HEK293 (cell line): ENCODE measurements around the gene SDE2.

Source experiments
- ATF2 ChIP-seq: fragments of 450-650 bp; formaldehyde crosslinking; IDR thresholded peaks from 2 replicates; pipeline ENCODE4 v1.5.1; 2016; ENCODE audit warnings: missing biosample characterization, missing genetic modification characterization, low read depth
- GLIS1 ChIP-seq: fragments of 450-650 bp; formaldehyde crosslinking; IDR thresholded peaks from 2 replicates; pipeline ENCODE4 v1.5.1; 2016; ENCODE audit warnings: missing biosample characterization, missing genetic modification characterization
- HOXA7 ChIP-seq: sonication (generic); formaldehyde crosslinking; IDR thresholded peaks from 2 replicates; pipeline ENCODE4 v1.8.1; 2022; ENCODE audit warnings: missing genetic modification reagents, borderline replicate concordance
- KLF1 ChIP-seq: fragments of 450-650 bp; formaldehyde crosslinking; IDR thresholded peaks from 2 replicates; pipeline ENCODE4 v1.5.1; 2016; ENCODE audit warnings: missing biosample characterization, missing genetic modification characterization
- KLF9 ChIP-seq: fragments of 450-650 bp; formaldehyde crosslinking; IDR thresholded peaks from 2 replicates; pipeline ENCODE4 v1.5.1; 2016; ENCODE audit warnings: missing biosample characterization, missing genetic modification characterization, low read depth
- MEIS1 ChIP-seq: sonication (generic); formaldehyde crosslinking; IDR thresholded peaks from 2 replicates; pipeline ENCODE4 v1.8.1; 2022; ENCODE audit warnings: missing genetic modification reagents, mild to moderate bottlenecking, borderline replicate concordance
- PRDM4 ChIP-seq: fragments of 450-650 bp; formaldehyde crosslinking; IDR thresholded peaks from 2 replicates; pipeline ENCODE4 v1.5.1; 2017; ENCODE audit warnings: missing biosample characterization, missing genetic modification characterization
- PRDM6 ChIP-seq: fragments of 450-650 bp; formaldehyde crosslinking; IDR thresholded peaks from 2 replicates; pipeline ENCODE4 v1.5.1; 2017; ENCODE audit warnings: missing biosample characterization, missing genetic modification characterization
- ZBTB26 ChIP-seq: fragments of 450-650 bp; formaldehyde crosslinking; optimal IDR thresholded peaks from 2 replicates; pipeline ENCODE3; 2016; ENCODE audit warnings: missing biosample characterization, mild to moderate bottlenecking, missing genetic modification characterization
- ZNF114 ChIP-seq: fragments of 450-650 bp; formaldehyde crosslinking; IDR thresholded peaks from 2 replicates; pipeline ENCODE4 v1.5.0; 2017; ENCODE audit warnings: missing biosample characterization, missing genetic modification characterization
- ZNF157 ChIP-seq: fragments of 450-650 bp; formaldehyde crosslinking; IDR thresholded peaks from 2 replicates; pipeline ENCODE4 v1.5.1; 2016; ENCODE audit warnings: missing biosample characterization, missing genetic modification characterization
- ZNF184 ChIP-seq: fragments of 450-650 bp; IDR thresholded peaks from 2 replicates; pipeline ENCODE4 v1.5.1; 2018; ENCODE audit warnings: missing biosample characterization, mild to moderate bottlenecking, missing genetic modification characterization
- ZNF274 ChIP-seq, 2 experiments: fragments of 200-500 bp in 1 of 2; fragments of 450-650 bp in 1 of 2; sonication (Bioruptor generic) in 1 of 2; formaldehyde crosslinking in 1 of 2; IDR thresholded peaks; 2 replicates each; pipeline versions ENCODE4 v1.5.1 to v1.6.1; 2014 to 2016; ENCODE audit warnings: borderline replicate concordance in 1 of 2, inconsistent platforms in 1 of 2, low read length in 1 of 2, missing biosample characterization in 1 of 2, missing genetic modification characterization in 1 of 2
- ZNF280D ChIP-seq: fragments of 450-650 bp; formaldehyde crosslinking; IDR thresholded peaks from 2 replicates; pipeline ENCODE4 v1.5.1; 2016; ENCODE audit warnings: missing biosample characterization, missing genetic modification characterization
- ZNF416 ChIP-seq: fragments of 450-650 bp; formaldehyde crosslinking; IDR thresholded peaks from 2 replicates; pipeline ENCODE4 v1.5.1; 2016; ENCODE audit warnings: missing biosample characterization, missing genetic modification characterization
- ZNF423 ChIP-seq: fragments of 450-650 bp; formaldehyde crosslinking; IDR thresholded peaks from 2 replicates; pipeline ENCODE4 v1.5.1; 2016; ENCODE audit warnings: missing biosample characterization, missing genetic modification characterization
- ZNF510 ChIP-seq: fragments of 450-650 bp; formaldehyde crosslinking; IDR thresholded peaks from 2 replicates; pipeline ENCODE4 v1.5.1; 2018; ENCODE audit warnings: mild to moderate bottlenecking, missing genetic modification characterization, missing biosample characterization; ENCODE audit not compliant: insufficient replicate concordance
- ZNF521 ChIP-seq: fragments of 450-650 bp; formaldehyde crosslinking; IDR thresholded peaks from 2 replicates; pipeline ENCODE4 v1.5.1; 2017; ENCODE audit warnings: missing biosample characterization, mild to moderate bottlenecking, missing genetic modification characterization
- ZNF549 ChIP-seq: fragments of 450-650 bp; IDR thresholded peaks from 2 replicates; pipeline ENCODE4 v1.5.1; 2018; ENCODE audit warnings: missing biosample characterization, missing genetic modification characterization, mild to moderate bottlenecking, inconsistent platforms, moderate library complexity
- ZNF596 ChIP-seq: fragments of 450-650 bp; IDR thresholded peaks from 2 replicates; pipeline ENCODE4 v1.5.0; 2018; ENCODE audit warnings: missing biosample characterization, mild to moderate bottlenecking, missing genetic modification characterization, moderate library complexity
- ZNF623 ChIP-seq: fragments of 450-650 bp; formaldehyde crosslinking; IDR thresholded peaks from 2 replicates; pipeline ENCODE4 v1.5.1; 2016; ENCODE audit warnings: missing biosample characterization, missing genetic modification characterization
- ZNF645 ChIP-seq: fragments of 450-650 bp; formaldehyde crosslinking; IDR thresholded peaks from 2 replicates; pipeline ENCODE4; 2016; ENCODE audit warnings: missing biosample characterization, missing genetic modification characterization
- ZNF791 ChIP-seq: fragments of 450-650 bp; formaldehyde crosslinking; IDR thresholded peaks from 2 replicates; pipeline ENCODE4 v1.5.1; 2016; ENCODE audit warnings: missing biosample characterization, missing genetic modification characterization
- ZSCAN16 ChIP-seq: fragments of 450-650 bp; formaldehyde crosslinking; IDR thresholded peaks from 2 replicates; pipeline ENCODE4 v1.5.1; 2016; ENCODE audit warnings: missing biosample characterization, missing genetic modification characterization
- ZXDB ChIP-seq: fragments of 450-650 bp; formaldehyde crosslinking; IDR thresholded peaks from 2 replicates; pipeline ENCODE4 v1.5.1; 2016; ENCODE audit warnings: missing biosample characterization, missing genetic modification characterization

The SDE2 gene

GRCh38 chr1:226001963-226002666 is 3.0 kb upstream of the SDE2 start (continued):
- peak; percentile 97 for TF ChIP-seq ATF2 (tag by site-specific recombination)
- TF ChIP-seq ZNF280D (tag by site-specific recombination): peak; percentile 44; the same call in 1 of the 2 replicates
- TF ChIP-seq ZNF157 (tag by site-specific recombination): no peak
- no peak for TF ChIP-seq ZNF114 (tag by site-specific recombination)
- no peak for TF ChIP-seq ZNF510
- no peak; the same call in 1 of the 2 replicates for TF ChIP-seq ZNF623 (tag by site-specific recombination)
- peak; percentile 94 for TF ChIP-seq GLIS1
- TF ChIP-seq HOXA7: no peak
- no peak for TF ChIP-seq ZBTB26 (tag by site-specific recombination)
- no peak for TF ChIP-seq ZNF416 (tag by site-specific recombination)
- peak; percentile 29 for TF ChIP-seq ZXDB
- no peak for TF ChIP-seq ZNF791 (tag by site-specific recombination)
- TF ChIP-seq PRDM4 (tag by site-specific recombination): no peak
- no peak; the same call in 1 of the 2 replicates for TF ChIP-seq KLF9
- TF ChIP-seq MEIS1 (CRISPR knock-in tag): no peak
- peak; percentile 76 for TF ChIP-seq ZNF184 (tag by site-specific recombination)
- TF ChIP-seq KLF1: peak; percentile 36; the same call in 1 of the 2 replicates
- TF ChIP-seq ZNF596: no peak
- TF ChIP-seq ZNF274 (IDR thresholded peaks at IDR 0.05; ENCODE audit: low read length): no peak
- no peak for TF ChIP-seq ZNF274 (tag by site-specific recombination; IDR thresholded peaks at IDR 0.05; ENCODE audit: borderline replicate concordance)
- no peak for TF ChIP-seq ZNF423
- no peak for TF ChIP-seq ZSCAN16 (tag by site-specific recombination)
- no peak for TF ChIP-seq ZNF549 (tag by site-specific recombination)
- TF ChIP-seq ZNF645 (tag by site-specific recombination): no peak
- TF ChIP-seq PRDM6 (tag by site-specific recombination): no peak; the same call in 1 of the 2 replicates
- no peak for TF ChIP-seq ZNF521 (tag by site-specific recombination)
